GM19351 (cell line): ENCODE data around the gene PTPN7.
"Not testable (repeated sequence)": the region's sequence is repeated elsewhere in the genome, so short reads cannot be mapped to it uniquely, and the experiment has no call there.

ENCODE experiments used
- ATAC-seq: cut with Tn5 transposase; IDR thresholded peaks from one replicate; pipeline ENCODE4 v1.9.1; 2021; ENCODE audit warnings: mild to moderate bottlenecking, moderate library complexity; ENCODE audit not compliant: unreplicated experiment

Gene PTPN7

GRCh38 chr1:202160377-202160940 lies at the start of gene PTPN7:
Gene PTPN7 (minus strand): TSS chr1:202160602. CDS start chr1:202159402, 1,200 bp downstream.
- peak; percentile 54 for ATAC-seq

GRCh38 chr1:202208351-202208857 lies 48.0 kb upstream of the PTPN7 start:
- no peak for ATAC-seq

GRCh38 chr1:202207292-202207691 lies 46.9 kb upstream of the PTPN7 start:
- ATAC-seq, result no peak

GRCh38 chr1:202205523-202206190 lies 45.3 kb upstream of the PTPN7 start:
- no peak for ATAC-seq

- ATAC-seq, result no peak
These were observed 43.7 kb upstream of the PTPN7 start for GRCh38 chr1:202204065-202204464.

- no peak for ATAC-seq
These were observed 43.0 kb upstream of the PTPN7 start for GRCh38 chr1:202203238-202204039.

- ATAC-seq, result no peak
These were observed 42.2 kb upstream of the PTPN7 start for GRCh38 chr1:202202500-202203168.

- ATAC-seq, result no peak
These were observed 41.6 kb upstream of the PTPN7 start for GRCh38 chr1:202201971-202202370.

- ATAC-seq, result no peak
These were observed 40.9 kb upstream of the PTPN7 start for GRCh38 chr1:202201266-202201665.

GRCh38 chr1:202200669-202201068 lies 40.3 kb upstream of the PTPN7 start:
- ATAC-seq, result no peak

GRCh38 chr1:202200112-202200548 lies 39.7 kb upstream of the PTPN7 start:
- ATAC-seq, result no peak

- no peak for ATAC-seq
These were observed 38.9 kb upstream of the PTPN7 start for GRCh38 chr1:202199040-202199889.

- no peak for ATAC-seq
These were observed 37.9 kb upstream of the PTPN7 start for GRCh38 chr1:202198366-202198724.

- ATAC-seq, result no peak
These were observed 37.4 kb upstream of the PTPN7 start for GRCh38 chr1:202197653-202198365.

GRCh38 chr1:202194328-202194648 lies 33.9 kb upstream of the PTPN7 start:
- ATAC-seq, result no peak

- ATAC-seq, result no peak
These were observed 33.4 kb upstream of the PTPN7 start, which contains the start of gene LGR6 for GRCh38 chr1:202193614-202194327. Gene LGR6 (plus strand): TSS chr1:202193799. CDS start chr1:202193990, 191 bp downstream.

GRCh38 chr1:202192770-202193613 lies 32.6 kb upstream of the PTPN7 start:
- no peak for ATAC-seq

- not testable (repeated sequence) for ATAC-seq
These were observed 31.0 kb upstream of the PTPN7 start for GRCh38 chr1:202191391-202191790.
